K562 (cell line): ENCODE measurements around the gene TRUB2. TPM values are rescaled to one million over a fixed set of nuclear protein-coding genes. Genes with fewer than 3 reads are reported as not detected.

Experiments used
- ATAC-seq: fragments of 200-7000 bp; cut with Tn5 transposase; 3 replicates; pipeline ENCODE4 v1.9.1; 2020; ENCODE audit warnings: moderate library complexity
- BruUV-seq: library from RNA; stranded (reverse); fragments of 400-500 nt; replicated peaks from 2 replicates; lab custom pipeline; 2021; lab: Mats Ljungman, UMichigan
- CTCF ChIA-PET: fragments of 300-600 bp; formaldehyde crosslinking; extraction: SDS; loops from one replicate; lab custom pipeline; 2021; ENCODE audit warnings: low intra/inter-chr PET ratio; lab: Yijun Ruan, JAX
- POLR2A ChIA-PET: fragments of 300-600, 350-650 bp; sonication (Branson Sonifier 250); formaldehyde crosslinking; extraction: SDS; loops from one replicate; lab custom pipeline; 2021; ENCODE audit warnings: antibody characterized with exemption, inconsistent platforms; lab: Yijun Ruan, JAX
- DNase-seq, 4 experiments: peaks; one replicate each; pipeline versions ENCODE4 v3.0.0 to v3.0.0-alpha.2; 2011 to 2018; ENCODE audit warnings: low spot score in 3 of 4, mixed read lengths in 3 of 4; ENCODE audit errors: extremely low read depth in 1 of 4
- FAIRE-seq: peaks from 2 replicates; lab custom pipeline; 2011; peaks lifted over from hg19 to GRCh38; lab: Jason Lieb, UNC
- H2AFZ ChIP-seq: 2 replicates; pipeline ENCODE4 v1.6.0; 2011; ENCODE audit warnings: low read depth, low read length, control low read depth, inconsistent platforms
- H3K27ac ChIP-seq: fragments of 200-600 bp; 3 replicates; pipeline ENCODE4 v1.8.0; 2011; ENCODE audit warnings: low read depth, mild to moderate bottlenecking, control low read depth, inconsistent platforms, low read length, moderate library complexity, mixed read lengths; ENCODE audit errors: extremely low read depth
- H3K27me3 ChIP-seq, 2 experiments: fragments of 300-600 bp in 1 of 2; 2 replicates in 1 of 2; 3 replicates in 1 of 2; pipeline versions ENCODE4 v1.6.0 to v1.8.0; 2011; ENCODE audit warnings: inconsistent platforms in 2 of 2, low read length in 2 of 2, mild to moderate bottlenecking in 1 of 2, mixed read lengths in 1 of 2, moderate library complexity in 1 of 2; ENCODE audit not compliant: control insufficient read depth in 2 of 2, insufficient read depth in 2 of 2
- H3K36me3 ChIP-seq: fragments of 300-600 bp; 3 replicates; pipeline ENCODE4 v1.8.0; 2011; ENCODE audit warnings: mild to moderate bottlenecking, low read length, inconsistent platforms; ENCODE audit not compliant: control insufficient read depth, insufficient read depth
- H3K4me1 ChIP-seq, 2 experiments: fragments of 200-600 bp in 1 of 2; replicated peaks in 1 of 2; 2 replicates in 1 of 2; 3 replicates in 1 of 2; pipeline versions ENCODE4 v1.5.1 to v1.8.0; 2011; ENCODE audit warnings: inconsistent platforms in 2 of 2, low read length in 2 of 2, mild to moderate bottlenecking in 1 of 2, mixed read lengths in 1 of 2, moderate library complexity in 1 of 2; ENCODE audit not compliant: control insufficient read depth in 2 of 2, insufficient read depth in 2 of 2
- H3K4me2 ChIP-seq: 2 replicates; pipeline ENCODE4 v1.6.1; 2011; ENCODE audit warnings: low read length, control low read depth, inconsistent platforms, mixed read lengths; ENCODE audit not compliant: insufficient read depth
- H3K4me3 ChIP-seq: fragments of 200-600 bp; sonication (generic), shearing (Covaris generic); 2 replicates; pipeline ENCODE4 v1.5.1; 2016; ENCODE audit warnings: control low read depth, inconsistent platforms
- H3K79me2 ChIP-seq: fragments of 200-600 bp; 3 replicates; pipeline ENCODE4 v1.8.0; 2011; ENCODE audit warnings: low read length, inconsistent platforms; ENCODE audit not compliant: control insufficient read depth, insufficient read depth
- H3K9ac ChIP-seq, 2 experiments: 2 replicates each; pipeline versions ENCODE4 v1.6.0 to v1.6.1; 2011; ENCODE audit warnings: low read depth in 2 of 2, low read length in 2 of 2, control low read depth in 1 of 2, inconsistent platforms in 1 of 2, mild to moderate bottlenecking in 1 of 2, mixed read lengths in 1 of 2; ENCODE audit not compliant: insufficient read depth in 1 of 2
- H3K9me1 ChIP-seq: one replicate; pipeline ENCODE4 v1.6.0; 2011; ENCODE audit warnings: inconsistent platforms, mild to moderate bottlenecking, low read length, moderate library complexity; ENCODE audit not compliant: control insufficient read depth, insufficient read depth
- H3K9me3 ChIP-seq: replicated peaks from 2 replicates; pipeline ENCODE4 v1.5.1; 2011; ENCODE audit warnings: low read depth, low read length, inconsistent platforms; ENCODE audit not compliant: control insufficient read depth, insufficient read depth
- H4K20me1 ChIP-seq: replicated peaks from 2 replicates; pipeline ENCODE4 v1.6.1; 2011; ENCODE audit warnings: low read length, inconsistent platforms, mixed read lengths; ENCODE audit not compliant: control insufficient read depth, insufficient read depth
- POLR2G ChIP-seq: fragments of 200-400 bp; formaldehyde crosslinking; IDR thresholded peaks from 2 replicates; pipeline ENCODE4 v1.6.1; 2017; ENCODE audit warnings: low read depth, mild to moderate bottlenecking, antibody characterized with exemption, low read length, moderate library complexity
- RBFOX2 ChIP-seq: fragments of 200-400 bp; formaldehyde crosslinking; IDR thresholded peaks from 2 replicates; pipeline ENCODE4 v1.6.1; 2017; ENCODE audit warnings: low read depth, mild to moderate bottlenecking, low read length, moderate library complexity
- SMC3 ChIP-seq: conservative IDR thresholded peaks from 2 replicates; pipeline ENCODE4 v1.6.1; 2011; ENCODE audit warnings: low read depth, low read length, improper control_type of control experiment; ENCODE audit not compliant: insufficient read depth
- ZBTB7A ChIP-seq: IDR thresholded peaks from 2 replicates; pipeline ENCODE4 v1.6.1; 2011; ENCODE audit warnings: low read depth, mild to moderate bottlenecking, low read length, moderate library complexity, borderline replicate concordance; ENCODE audit not compliant: control insufficient read depth
- ZNF124 ChIP-seq: sonication (generic); formaldehyde crosslinking; IDR thresholded peaks from 2 replicates; pipeline ENCODE4 v1.8.1; 2022; ENCODE audit warnings: missing genetic modification reagents
- ZNF695 ChIP-seq: fragments of 450-650 bp; formaldehyde crosslinking; IDR thresholded peaks from 2 replicates; pipeline ENCODE4 v1.4.0; 2020; ENCODE audit warnings: mild to moderate bottlenecking, moderate library complexity
- WGBS: fragments of 100-300 bp; shearing (Covaris generic); methylation state at CpG from one replicate; pipeline ENCODE4 v1.1.6; 2016; ENCODE audit warnings: low coverage, mixed read lengths; ENCODE audit not compliant: insufficient coverage; ENCODE audit errors: missing lambda C conversion rate; 5-methylcytosine and 5-hydroxymethylcytosine counted together
- in situ Hi-C: fragments of 300-500 bp; cut with MboI; formaldehyde crosslinking; loops from 4 replicates; pipeline ENCODE4 v1.15.0; 2018; ENCODE audit warnings: inconsistent platforms, mixed read lengths
- intact Hi-C: fragments of 100-400 bp; cut with micrococcal nuclease; formaldehyde crosslinking; loops from 2 replicates; pipeline ENCODE4 v1.14.2; 2022
- polyA plus RNA-seq, 8 experiments: library from polyadenylated mRNA; depleted of rRNA in 4 of 8; stranded (reverse) in 5 of 8; unstranded in 3 of 8; fragments of >200 nt; fragmentation: Nextera tagmentation in 2 of 8; fragmentation: Illumina TruSeq in 1 of 8; extraction: Ambion mirVana in 2 of 8; extraction: Trizol in 1 of 8; gene quantifications; 2 replicates each; pipeline versions ENCODE4 v1.2.1 to v1.2.3, GENCODE V29; 2011 to 2014; ENCODE audit warnings: inconsistent platforms in 1 of 8, missing spikeins in 1 of 8
- total RNA-seq, 7 experiments: library from RNA; depleted of rRNA in 6 of 7; stranded (reverse); fragments of >200 nt in 6 of 7; fragmentation: Illumina TruSeq in 2 of 7; extraction: Trizol in 2 of 7; gene quantifications; 2 replicates each; pipeline versions ENCODE4 v1.2.1 to v1.2.3, GENCODE V29; 2011 to 2021; ENCODE audit warnings: low replicate concordance in 1 of 7

The TRUB2 gene
- total and polyA plus RNA-seq, 9 of the 15 experiments (the other 6 are each of a cell fraction or from before 2014, with no cell fraction given), result 9.3 to 110 (median 63.0) TPM

DNA sequence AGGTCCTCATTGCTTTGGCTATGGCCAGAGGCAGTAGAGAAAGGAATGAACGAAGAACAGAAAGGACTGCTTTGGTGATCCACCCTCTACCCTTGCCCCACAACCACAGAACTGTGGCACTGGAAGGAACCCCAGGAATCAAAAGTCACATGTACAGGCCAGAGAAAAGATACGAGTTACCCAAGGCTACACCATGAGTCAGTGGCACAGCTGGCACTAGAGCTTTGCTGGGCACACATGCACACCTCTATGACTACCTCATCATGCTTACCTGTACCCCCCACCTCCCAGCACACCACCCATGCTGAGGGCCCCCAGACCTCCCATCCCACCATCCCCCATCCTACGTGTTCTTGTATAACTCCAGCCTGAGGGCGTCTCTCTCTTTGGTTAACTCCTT, 59.6 kb downstream of the TRUB2 start:
- BruUV-seq, result no TSS peak
- H3K4me1 ChIP-seq, result peaks cover 0 to 17% of the 10 kb centered on the region in 2 experiments; a peak in 2 of 5 replicates
- FAIRE-seq, result no peak
- no peak overlapping the region for H2AFZ ChIP-seq
- intact Hi-C loops, result no loop called here
- no peak overlapping the region for H3K4me3 ChIP-seq
- peaks cover 87% of the 10 kb centered on the region for H3K36me3 ChIP-seq
- CTCF ChIA-PET, result no interaction called here
- no peak for DNase-seq
- no peaks in the 10 kb centered on the region for H3K79me2 ChIP-seq
- H3K4me2 ChIP-seq, result no peak overlapping the region
- 78% methylated on average over 4 of the region's 4 CpGs for WGBS
- in situ Hi-C loops, result no loop called here
- H3K9me1 ChIP-seq, result peaks cover 4% of the 10 kb centered on the region
- no peaks in the 10 kb centered on the region for H3K27me3 ChIP-seq
- H3K27ac ChIP-seq, result no peak overlapping the region
- no peak for ATAC-seq
- no peaks in the 10 kb centered on the region for H4K20me1 ChIP-seq
- no peaks in the 10 kb centered on the region for H3K9me3 ChIP-seq
- no peak overlapping the region; a peak in 1 of 4 replicates for H3K9ac ChIP-seq
- POLR2A ChIA-PET, result interaction anchor here (0.6 to 2.3 kb wide), 6 partner anchors 9 to 943 kb away, joined by 3 to 24 read pairs (median 5); partner anchors contain the start of gene BBLN
- TF ChIP-seq ZNF695 (CRISPR knock-in tag) (no peak), ZNF124 (CRISPR knock-in tag) (peak; percentile 69; the same call in 1 of the 2 replicates)

- H3K36me3 ChIP-seq, result peaks cover 83% of the 10 kb centered on the region
These were observed 61.9 kb downstream of the TRUB2 start for GRCh38 chr9:128260340-128260739.

More at GRCh38 chr9:128260340-128260739, 61.9 kb downstream of the TRUB2 start:
- POLR2A ChIA-PET, result interaction anchor here (0.8 to 3.3 kb wide), 7 partner anchors 7 to 46 kb away, joined by 3 to 21 read pairs (median 8); partner anchors contain the start of genes GOLGA2 and SWI5
- DNase-seq (no peak), ATAC-seq (no peak), FAIRE-seq (no peak)
- Histone ChIP-seq H3K79me2 (no peaks in the 10 kb centered on the region), H3K9me3 (no peaks in the 10 kb centered on the region), H3K4me1 (peaks cover 2 to 25% of the 10 kb centered on the region in 2 experiments; a peak in 4 of 5 replicates), H3K4me2 (no peak overlapping the region), H3K4me3 (no peak overlapping the region), H3K9ac (peak overlapping the region in 1 of 2 experiments; percentile 39; a peak in 1 of 4 replicates), H3K27ac (no peak overlapping the region), H2AFZ (no peak overlapping the region), H3K9me1 (no peaks in the 10 kb centered on the region), H4K20me1 (no peaks in the 10 kb centered on the region), H3K27me3 (no peaks in the 10 kb centered on the region)
- in situ Hi-C loops (no loop called here), intact Hi-C loops (no loop called here)
- CTCF ChIA-PET, result no interaction called here
- no TSS peak for BruUV-seq
- 94% methylated on average over 17 of the region's 17 CpGs for WGBS
- TF ChIP-seq POLR2G (peak; percentile 59), RBFOX2 (peak; percentile 61), ZBTB7A (peak; percentile 26; the same call in 1 of the 2 replicates), SMC3 (no peak)
